MM.1S (cell line): ENCODE results near the gene TKT.

Source experiments
- DNase-seq: peaks from one replicate; pipeline ENCODE4 v3.0.0-alpha.2; 2015
- H2AFZ ChIP-seq: fragments of 300-600 bp; sonication (generic); 2 replicates; pipeline ENCODE4 v1.6.0; 2016; ENCODE audit warnings: antibody characterized with exemption, low read length
- H3F3A ChIP-seq: fragments of 300-600 bp; sonication (generic); 2 replicates; pipeline ENCODE4 v1.6.1; 2016; ENCODE audit warnings: mild to moderate bottlenecking, antibody characterized with exemption, low read length, moderate library complexity, mixed read lengths; ENCODE audit not compliant: insufficient read depth
- H3K27ac ChIP-seq: fragments of 300-600 bp; sonication (generic); 2 replicates; pipeline ENCODE4 v1.5.1; 2016; ENCODE audit warnings: mild to moderate bottlenecking, low read length
- H3K27me3 ChIP-seq: fragments of 300-600 bp; sonication (generic); replicated peaks from 2 replicates; pipeline ENCODE4 v1.6.0; 2016; ENCODE audit warnings: low read length; ENCODE audit not compliant: insufficient read depth
- H3K36me3 ChIP-seq: fragments of 300-600 bp; sonication (generic); replicated peaks from 2 replicates; pipeline ENCODE4 v1.6.1; 2016; ENCODE audit warnings: mild to moderate bottlenecking, low read length, mixed read lengths; ENCODE audit not compliant: insufficient read depth
- H3K4me1 ChIP-seq: fragments of 300-600 bp; sonication (generic); 2 replicates; pipeline ENCODE4 v1.6.1; 2016; ENCODE audit warnings: low read length, mixed read lengths
- H3K4me2 ChIP-seq: fragments of 300-600 bp; sonication (generic); 2 replicates; pipeline ENCODE4 v1.6.0; 2016; ENCODE audit warnings: low read depth, low read length
- H3K4me3 ChIP-seq: fragments of 300-600 bp; sonication (generic); 2 replicates; pipeline ENCODE4 v1.5.1; 2016; ENCODE audit warnings: low read length, mixed read lengths
- H3K79me2 ChIP-seq: fragments of 300-600 bp; sonication (generic); 2 replicates; pipeline ENCODE4 v1.6.1; 2016; ENCODE audit warnings: mixed run types, low read length, mixed read lengths
- H3K9ac ChIP-seq: fragments of 300-600 bp; sonication (generic); 2 replicates; pipeline ENCODE4 v1.6.1; 2016; ENCODE audit warnings: low read length, mixed read lengths
- H3K9me2 ChIP-seq: fragments of 300-600 bp; sonication (generic); replicated peaks from 2 replicates; pipeline ENCODE4 v1.6.1; 2016; ENCODE audit warnings: mild to moderate bottlenecking, low read length, mixed read lengths; ENCODE audit not compliant: insufficient read depth
- H3K9me3 ChIP-seq: fragments of 300-600 bp; sonication (generic); replicated peaks from 2 replicates; pipeline ENCODE4 v1.6.1; 2016; ENCODE audit warnings: mild to moderate bottlenecking, low read length, mixed read lengths; ENCODE audit not compliant: insufficient read depth
- H4K20me1 ChIP-seq: fragments of 300-600 bp; sonication (generic); 2 replicates; pipeline ENCODE4 v1.6.1; 2016; ENCODE audit warnings: mild to moderate bottlenecking, low read length, moderate library complexity, mixed read lengths; ENCODE audit not compliant: insufficient read depth
- CTCF ChIP-seq: fragments of 300-600 bp; sonication (generic); IDR thresholded peaks from 2 replicates; pipeline ENCODE4 v1.5.1; 2016; ENCODE audit warnings: antibody characterized with exemption, low read length, mixed read lengths
- EZH2 ChIP-seq: fragments of 300-600 bp; sonication (generic); optimal IDR thresholded peaks from 2 replicates; pipeline ENCODE3; 2017; ENCODE audit warnings: low read depth, mild to moderate bottlenecking, antibody characterized with exemption, low read length, mixed read lengths
- EZH2phosphoT487 ChIP-seq: fragments of 300-600 bp; sonication (generic); IDR thresholded peaks from 2 replicates; pipeline ENCODE4 v1.6.1; 2018; ENCODE audit warnings: antibody characterized with exemption, low read length

Gene TKT

DNA sequence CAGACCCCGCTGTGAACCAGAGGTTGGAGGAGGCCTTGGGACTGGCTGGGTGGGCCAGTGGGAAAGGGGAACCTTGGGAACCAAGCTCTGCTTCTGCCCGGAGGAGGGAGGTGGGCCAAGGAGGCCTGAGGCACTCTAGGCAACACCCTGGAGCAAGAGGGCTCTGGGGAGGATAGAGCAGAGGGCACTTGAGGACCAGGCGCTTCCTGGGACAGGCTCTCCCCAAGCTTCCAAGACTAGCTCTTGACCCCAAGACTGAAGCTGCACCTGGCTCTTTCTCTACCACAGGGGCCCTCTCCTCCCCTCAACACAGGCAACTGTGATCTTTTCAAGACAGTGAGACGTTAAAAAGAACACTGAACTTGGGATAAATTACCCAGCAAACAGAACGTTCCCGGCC, 20.3 kb downstream of the TKT start:
- Histone ChIP-seq H3K36me3 (peaks cover 6% of the 10 kb centered on the region), H3K9ac (no peak overlapping the region), H3K4me1 (peaks cover 10% of the 10 kb centered on the region; the same call in 1 of the 2 replicates), H2AFZ (no peak overlapping the region), H3K79me2 (peaks cover 65% of the 10 kb centered on the region), H3F3A (peaks cover 4% of the 10 kb centered on the region; the same call in 1 of the 2 replicates), H3K27me3 (no peaks in the 10 kb centered on the region), H3K4me3 (no peak overlapping the region), H4K20me1 (no peaks in the 10 kb centered on the region), H3K9me3 (no peaks in the 10 kb centered on the region), H3K9me2 (no peaks in the 10 kb centered on the region), H3K27ac (no peak overlapping the region), H3K4me2 (no peak overlapping the region)
- no peak for DNase-seq
- TF ChIP-seq EZH2phosphoT487 (no peak), EZH2 (no peak)

- H3K4me1 ChIP-seq: peaks cover 10% of the 10 kb centered on the region; the same call in 1 of the 2 replicates
- H3F3A ChIP-seq: peaks cover 8% of the 10 kb centered on the region
- peaks cover 8% of the 10 kb centered on the region; the same call in 1 of the 2 replicates for H3K36me3 ChIP-seq
- no peak overlapping the region for H3K4me2 ChIP-seq
- no peak overlapping the region for H3K9ac ChIP-seq
- no peaks in the 10 kb centered on the region for H4K20me1 ChIP-seq
- H3K9me3 ChIP-seq: no peaks in the 10 kb centered on the region
- no peak overlapping the region for H3K4me3 ChIP-seq
- H3K27me3 ChIP-seq: no peaks in the 10 kb centered on the region
- H3K79me2 ChIP-seq: peaks cover 58% of the 10 kb centered on the region
- no peak for TF ChIP-seq EZH2
- TF ChIP-seq EZH2phosphoT487: no peak
- no peak for TF ChIP-seq CTCF
- no peak overlapping the region for H3K27ac ChIP-seq
- DNase-seq: no peak
- H2AFZ ChIP-seq: no peak overlapping the region
- H3K9me2 ChIP-seq: no peaks in the 10 kb centered on the region
These were observed 21.0 kb downstream of the TKT start for GRCh38 chr3:53234841-53235232.

GRCh38 chr3:53234130-53234840, 21.5 kb downstream of the TKT start:
- Histone ChIP-seq H3K27ac (no peak overlapping the region), H3K4me3 (no peak overlapping the region), H3K9me2 (no peaks in the 10 kb centered on the region), H3K9me3 (no peaks in the 10 kb centered on the region), H3K27me3 (no peaks in the 10 kb centered on the region), H4K20me1 (no peaks in the 10 kb centered on the region), H3K9ac (no peak overlapping the region), H3K36me3 (peaks cover 8% of the 10 kb centered on the region), H3F3A (peaks cover 8% of the 10 kb centered on the region), H3K79me2 (peaks cover 52% of the 10 kb centered on the region), H3K4me1 (peaks cover 10% of the 10 kb centered on the region; the same call in 1 of the 2 replicates), H3K4me2 (no peak overlapping the region), H2AFZ (no peak overlapping the region)
- no peak for TF ChIP-seq EZH2phosphoT487
- TF ChIP-seq CTCF: no peak
- no peak for TF ChIP-seq EZH2
- no peak for DNase-seq
